HCT116 (cell line): ENCODE measurements around the gene SCN4A. TPM values are rescaled to one million over a fixed set of nuclear protein-coding genes. Genes with fewer than 3 reads are reported as not detected.

ENCODE experiments used
- ATAC-seq: fragments of 200-7000 bp; cut with Tn5 transposase; 2 replicates; pipeline ENCODE4 v1.9.1; 2020; ENCODE audit warnings: mild to moderate bottlenecking, moderate library complexity
- BruUV-seq: library from RNA; stranded (reverse); fragments of 400-500 nt; replicated peaks from 2 replicates; lab custom pipeline; 2021; lab: Mats Ljungman, UMichigan
- CTCF ChIA-PET: fragments of 300-600 bp; sonication (Branson Sonifier 250); formaldehyde crosslinking; loops from one replicate; lab custom pipeline; 2021; ENCODE audit warnings: antibody characterized with exemption; lab: Charles Lee
- POLR2A ChIA-PET: fragments of 300-600, 350-600 bp; sonication (Branson Sonifier 250); formaldehyde crosslinking; loops from one replicate; lab custom pipeline; 2021; ENCODE audit warnings: antibody characterized with exemption; lab: Charles Lee
- RAD21 ChIA-PET, 2 experiments: fragments of 300-600 bp; sonication (Branson Sonifier 250); formaldehyde crosslinking; loops; one replicate each; lab custom pipeline; 2023; ENCODE audit warnings: low total read pairs in 2 of 2; ENCODE audit not compliant: uncharacterized antibody in 2 of 2, unreplicated experiment in 2 of 2, low non-redundant PET in 1 of 2; lab: Charles Lee
- DNase-seq: peaks from one replicate; pipeline ENCODE4 v3.0.0-alpha.2; 2010; ENCODE audit warnings: low read depth, low spot score
- H2AFZ ChIP-seq: fragments of 200-600 bp; shearing (Covaris generic), sonication (generic); 2 replicates; pipeline ENCODE4 v1.6.1; 2017; ENCODE audit warnings: low read depth, mixed run types, mixed read lengths, antibody characterized with exemption, low read length; ENCODE audit not compliant: poor library complexity, severe bottlenecking
- H3K27ac ChIP-seq: 2 replicates; pipeline ENCODE4 v1.5.1; 2012; ENCODE audit warnings: low read depth, low read length
- H3K27me3 ChIP-seq: fragments of 200-600 bp; sonication (generic); 2 replicates; pipeline ENCODE4 v1.6.1; 2016; ENCODE audit warnings: mixed run types, low read length, mixed read lengths; ENCODE audit not compliant: insufficient read depth
- H3K36me3 ChIP-seq, 2 experiments: fragments of 200-500 bp in 1 of 2; fragments of 200-600 bp in 1 of 2; sonication (Bioruptor generic) in 1 of 2; sonication (generic) in 1 of 2; 2 replicates each; pipeline versions ENCODE4 v1.5.1 to v1.6.1; 2014 to 2016; ENCODE audit warnings: low read length in 2 of 2, inconsistent platforms in 1 of 2, mixed read lengths in 1 of 2, mixed run types in 1 of 2; ENCODE audit not compliant: insufficient read depth in 2 of 2, control insufficient read depth in 1 of 2
- H3K4me1 ChIP-seq, 2 experiments: fragments of 200-600 bp in 1 of 2; sonication (generic) in 1 of 2; 2 replicates each; pipeline versions ENCODE4 v1.5.1 to v1.6.1; 2012 to 2017; ENCODE audit warnings: low read length in 2 of 2, inconsistent platforms in 1 of 2, mild to moderate bottlenecking in 1 of 2, mixed read lengths in 1 of 2, mixed run types in 1 of 2, moderate library complexity in 1 of 2; ENCODE audit not compliant: insufficient read depth in 2 of 2, control insufficient read depth in 1 of 2
- H3K4me2 ChIP-seq: fragments of 200-600 bp; sonication (generic); 2 replicates; pipeline ENCODE4 v1.6.1; 2017; ENCODE audit warnings: mixed run types, low read length, mixed read lengths
- H3K4me3 ChIP-seq, 2 experiments: fragments of 200-600 bp in 1 of 2; sonication (generic) in 1 of 2; replicated peaks in 1 of 2; 2 replicates each; pipeline ENCODE4 v1.5.1; 2011 to 2016; ENCODE audit warnings: low read length in 2 of 2, control low read depth in 1 of 2, low read depth in 1 of 2, mild to moderate bottlenecking in 1 of 2, mixed read lengths in 1 of 2, mixed run types in 1 of 2
- H3K79me2 ChIP-seq: fragments of 200-600 bp; sonication (generic); 2 replicates; pipeline ENCODE4 v1.6.1; 2017; ENCODE audit warnings: mild to moderate bottlenecking, mixed run types, low read length, moderate library complexity, mixed read lengths; ENCODE audit not compliant: insufficient read depth
- H3K9ac ChIP-seq: fragments of 200-600 bp; sonication (generic); 2 replicates; pipeline ENCODE4 v1.6.1; 2016; ENCODE audit warnings: low read length, mixed read lengths
- H3K9me2 ChIP-seq: fragments of 200-600 bp; sonication (generic), shearing (Covaris generic); 2 replicates; pipeline ENCODE4 v1.6.1; 2017; ENCODE audit warnings: mixed run types, mild to moderate bottlenecking, moderate library complexity; ENCODE audit not compliant: insufficient read depth
- H3K9me3 ChIP-seq, 2 experiments: fragments of 200-500 bp in 1 of 2; fragments of 200-600 bp in 1 of 2; sonication (Bioruptor generic) in 1 of 2; sonication (generic) in 1 of 2; 2 replicates each; pipeline ENCODE4 v1.6.1; 2014 to 2017; ENCODE audit warnings: low read length in 2 of 2, mixed read lengths in 2 of 2, inconsistent platforms in 1 of 2, low read depth in 1 of 2, mild to moderate bottlenecking in 1 of 2, mixed run types in 1 of 2, moderate library complexity in 1 of 2; ENCODE audit not compliant: control insufficient read depth in 1 of 2, insufficient read depth in 1 of 2
- H4K20me1 ChIP-seq: fragments of 200-600 bp; sonication (generic), shearing (Covaris generic); 2 replicates; pipeline ENCODE4 v1.6.1; 2017; ENCODE audit warnings: mixed run types, mild to moderate bottlenecking, moderate library complexity; ENCODE audit not compliant: insufficient read depth
- CBX3 ChIP-seq: IDR thresholded peaks from 2 replicates; pipeline ENCODE4 v1.6.1; 2012; ENCODE audit warnings: low read depth
- CTCF ChIP-seq, 3 experiments: fragments of 200-600 bp in 1 of 3; sonication (generic) in 1 of 3; IDR thresholded peaks in 2 of 3; conservative IDR thresholded peaks in 1 of 3; 2 replicates each; pipeline ENCODE4 v1.5.1; 2012 to 2017; ENCODE audit warnings: low read depth in 2 of 3, low read length in 2 of 3, antibody characterized with exemption in 1 of 3, borderline replicate concordance in 1 of 3, control low read depth in 1 of 3, mild to moderate bottlenecking in 1 of 3, mixed read lengths in 1 of 3, mixed run types in 1 of 3, moderate library complexity in 1 of 3; ENCODE audit not compliant: insufficient read depth in 1 of 3
- ELF1 ChIP-seq: IDR thresholded peaks from 2 replicates; pipeline ENCODE4 v1.6.1; 2012; ENCODE audit warnings: low read depth, borderline replicate concordance
- EZH2 ChIP-seq: fragments of 200-600 bp; sonication (generic); IDR thresholded peaks from 2 replicates; pipeline ENCODE4 v1.6.1; 2017; ENCODE audit warnings: antibody characterized with exemption, mixed run types
- MAX ChIP-seq: IDR thresholded peaks from 2 replicates; pipeline ENCODE4 v1.6.1; 2012
- POLR2A ChIP-seq: IDR thresholded peaks from 2 replicates; pipeline ENCODE4 v1.7.0; 2011; ENCODE audit warnings: borderline replicate concordance; ENCODE audit not compliant: insufficient read depth, insufficient read length; ENCODE audit errors: extremely low read depth
- RAD21 ChIP-seq: IDR thresholded peaks from 2 replicates; pipeline ENCODE4 v1.6.1; 2012; ENCODE audit warnings: low read depth, mild to moderate bottlenecking
- REST ChIP-seq: IDR thresholded peaks from 2 replicates; pipeline ENCODE4 v1.6.1; 2012; ENCODE audit warnings: low read depth
- SRF ChIP-seq: IDR thresholded peaks from 2 replicates; pipeline ENCODE4 v1.6.1; 2012; ENCODE audit warnings: low read depth
- TCF7L2 ChIP-seq: IDR thresholded peaks from 2 replicates; pipeline ENCODE4 v1.7.0; 2011; ENCODE audit warnings: borderline replicate concordance, inconsistent platforms; ENCODE audit not compliant: insufficient read depth, insufficient read length; ENCODE audit errors: extremely low read depth
- ZBTB33 ChIP-seq: IDR thresholded peaks from 2 replicates; pipeline ENCODE4 v1.6.1; 2011; ENCODE audit warnings: mild to moderate bottlenecking, low read length, moderate library complexity; ENCODE audit not compliant: insufficient replicate concordance; ENCODE audit errors: extremely low read depth
- intact Hi-C: fragments of 100-400 bp; cut with micrococcal nuclease; formaldehyde crosslinking; loops from 2 replicates; pipeline ENCODE4 v1.10.0; 2022
- total RNA-seq: library from RNA; stranded (reverse); gene quantifications from one replicate; pipeline ENCODE4 v1.2.1, GENCODE V29; 2021; ENCODE audit not compliant: unreplicated experiment

SCN4A gene
- total RNA-seq, 1 experiment from 2014 or later = 2.7 TPM

GRCh38 chr17:63943745-63944144, 29.0 kb downstream of the SCN4A start:
- Histone ChIP-seq H3K4me3 (no peak overlapping the region), H3K4me1 (peaks cover 0 to 4% of the 10 kb centered on the region in 2 experiments; a peak in 1 of 4 replicates), H3K27me3 (no peaks in the 10 kb centered on the region), H3K36me3 (no peaks in the 10 kb centered on the region), H3K9ac (no peak overlapping the region), H3K9me3 (no peaks in the 10 kb centered on the region), H3K27ac (no peak overlapping the region), H3K9me2 (no peaks in the 10 kb centered on the region), H2AFZ (no peak overlapping the region), H3K4me2 (no peak overlapping the region), H3K79me2 (no peaks in the 10 kb centered on the region), H4K20me1 (no peaks in the 10 kb centered on the region)
- ATAC-seq (no peak), DNase-seq (no peak)
- intact Hi-C loops = no loop called here
- RAD21 ChIA-PET = no interaction called here
- TF ChIP-seq CTCF (IDR thresholded peaks at IDR 0.05 in 2 of 3, conservative IDR thresholded peaks at IDR 0.05 in 1 of 3; ENCODE audit: borderline replicate concordance in 1 of 3, insufficient read depth in 1 of 3, low read depth in 2 of 3, low read length in 2 of 3) (peak in 2 of 3 experiments; percentile 37 to 48; a peak in 3 of 6 replicates), RAD21 (no peak)
- CTCF ChIA-PET = no interaction called here
- POLR2A ChIA-PET = no interaction called here
- BruUV-seq = no TSS peak

GRCh38 chr17:63942309-63942985, 30.3 kb downstream of the SCN4A start:
- no peaks in the 10 kb centered on the region for H3K79me2 ChIP-seq
- no peak overlapping the region for H3K27ac ChIP-seq
- no peaks in the 10 kb centered on the region for H3K36me3 ChIP-seq
- DNase-seq (no peak), ATAC-seq (no peak)
- ChIA-PET CTCF (interaction anchor here (0.8 kb wide), 1 partner anchor 8 kb away, joined by 3 read pairs; no protein-coding TSS in a partner anchor), POLR2A (no interaction called here), RAD21 (no interaction called here)
- no peak overlapping the region for H3K4me3 ChIP-seq
- H3K9ac ChIP-seq = no peak overlapping the region
- H4K20me1 ChIP-seq = no peaks in the 10 kb centered on the region
- H3K27me3 ChIP-seq = no peaks in the 10 kb centered on the region
- H3K9me2 ChIP-seq = no peaks in the 10 kb centered on the region
- peaks cover 0 to 4% of the 10 kb centered on the region in 2 experiments; a peak in 1 of 4 replicates for H3K4me1 ChIP-seq
- no peak overlapping the region for H2AFZ ChIP-seq
- H3K9me3 ChIP-seq = no peaks in the 10 kb centered on the region
- BruUV-seq = no TSS peak
- intact Hi-C loops = no loop called here
- no peak overlapping the region for H3K4me2 ChIP-seq
- TF ChIP-seq MAX (no peak), POLR2A (no peak), EZH2 (no peak), REST (no peak), ELF1 (no peak), SRF (no peak), TCF7L2 (no peak), CBX3 (no peak), ZBTB33 (no peak)
